Thyroid gland (tissue), 4 donors: ENCODE data around the gene MYL1. TPM values are rescaled to one million over a fixed set of nuclear protein-coding genes. Genes with fewer than 3 reads are reported as not detected.

Experiments
- DNase-seq, 2 donors: peaks; one replicate each; pipeline ENCODE4 v3.0.0-alpha.2; 2019
- H3K27ac ChIP-seq, 3 donors: fragments of 200-600 bp; sonication (generic); 1 replicate in 2 of 3; 2 replicates in 1 of 3; pipeline ENCODE4 v1.5.1; 2016 to 2019; ENCODE audit warnings: mild to moderate bottlenecking in 1 of 3, moderate library complexity in 1 of 3
- H3K27me3 ChIP-seq: fragments of 200-600 bp; sonication (generic); one replicate; pipeline ENCODE4 v1.5.1; 2019
- H3K36me3 ChIP-seq, 2 donors: fragments of 200-600 bp; sonication (generic); one replicate each; pipeline ENCODE4 v1.5.1; 2016 to 2019
- H3K4me1 ChIP-seq, 2 donors: fragments of 200-600 bp; sonication (generic); one replicate each; pipeline ENCODE4 v1.5.1; 2017 to 2019
- H3K4me3 ChIP-seq, 3 donors: fragments of 200-600 bp; sonication (generic); replicated peaks in 1 of 3; 1 replicate in 2 of 3; 2 replicates in 1 of 3; pipeline ENCODE4 v1.5.1; 2016; ENCODE audit warnings: mild to moderate bottlenecking in 1 of 3
- H3K9me3 ChIP-seq: fragments of 200-600 bp; sonication (generic); one replicate; pipeline ENCODE4 v1.5.1; 2017
- CTCF ChIP-seq, 6 experiments: fragments of 200-600 bp in 3 of 6; fragments of 450-650 bp in 3 of 6; sonication (generic) in 3 of 6; IDR thresholded peaks; one replicate each; pipeline ENCODE4 v1.5.1; 2016 to 2019; ENCODE audit warnings: antibody characterized with exemption in 6 of 6, mild to moderate bottlenecking in 2 of 6, inconsistent platforms in 1 of 6, moderate library complexity in 1 of 6
- POLR2A ChIP-seq, 2 donors: fragments of 450-650 bp; IDR thresholded peaks; one replicate each; pipeline ENCODE4 v1.6.1; 2017; ENCODE audit warnings: antibody characterized with exemption in 2 of 2, mild to moderate bottlenecking in 2 of 2, moderate library complexity in 1 of 2
- WGBS, 2 donors: methylation state at CpG; one replicate each; pipeline ENCODE4 v1.1.5; 2017; 5-methylcytosine and 5-hydroxymethylcytosine counted together
- intact Hi-C: fragments of 100-400 bp; cut with DNase I; formaldehyde crosslinking; loops from one replicate; pipeline ENCODE4 v1.15.1; 2023
- small RNA-seq: library from RNA; depleted of rRNA; stranded (forward); fragments of <200 nt; gene quantifications from one replicate; pipeline ENCODE3, GENCODE V24; 2016
- total RNA-seq, 4 donors: library from RNA; depleted of rRNA; stranded (reverse); fragments of >200 nt; gene quantifications; one replicate each; pipeline ENCODE4 v1.2.3, GENCODE V29; 2016

Gene MYL1
- total RNA-seq, 4 donors from 2014 or later, result not detected

- H3K27me3 ChIP-seq, result no peaks in the 10 kb centered on the region
- WGBS, 2 donors, result 77 to 83% methylated on average over 2 of the region's 2 CpGs
- H3K4me1 ChIP-seq, result no peaks in the 10 kb centered on the region
- DNase-seq, result no peak
- H3K9me3 ChIP-seq, result no peaks in the 10 kb centered on the region
- no peaks in the 10 kb centered on the region for H3K36me3 ChIP-seq
- TF ChIP-seq CTCF (IDR thresholded peaks at IDR 0.05) (no peak), POLR2A (IDR thresholded peaks at IDR 0.05) (no peak)
- H3K4me3 ChIP-seq, result no peak overlapping the region
- intact Hi-C loops, result no loop called here
- no peak overlapping the region for H3K27ac ChIP-seq
Observed at GRCh38 chr2:210262036-210262435, 52.9 kb downstream of the MYL1 start.

GRCh38 chr2:210259687-210260086 lies 55.3 kb downstream of the MYL1 start:
- no peak for DNase-seq
- Histone ChIP-seq H3K9me3 (no peaks in the 10 kb centered on the region), H3K27me3 (no peaks in the 10 kb centered on the region), H3K4me3 (no peak overlapping the region), H3K4me1 (no peaks in the 10 kb centered on the region), H3K27ac (no peak overlapping the region), H3K36me3 (no peaks in the 10 kb centered on the region)
- intact Hi-C loops, result no loop called here
- no peak for TF ChIP-seq POLR2A (IDR thresholded peaks at IDR 0.05)
- TF ChIP-seq CTCF (IDR thresholded peaks at IDR 0.05), result no peak

- intact Hi-C loops, result no loop called here
- Histone ChIP-seq H3K27me3 (no peaks in the 10 kb centered on the region), H3K36me3 (no peaks in the 10 kb centered on the region), H3K9me3 (no peaks in the 10 kb centered on the region), H3K27ac (peak overlapping the region in 1 of 3 donors; percentile 32), H3K4me1 (peaks cover 2 to 3% of the 10 kb centered on the region in 2 donors), H3K4me3 (no peak overlapping the region)
- peak; percentile 63 to 80 for DNase-seq
- 40 to 47% methylated on average over 7 of the region's 7 CpGs for WGBS, 2 donors
- TF ChIP-seq POLR2A (IDR thresholded peaks at IDR 0.05) (no peak), CTCF (IDR thresholded peaks at IDR 0.05) (no peak)
Observed at GRCh38 chr2:210252699-210253606, 62.0 kb downstream of the MYL1 start.

- no peaks in the 10 kb centered on the region for H3K9me3 ChIP-seq
- 36 to 54% methylated on average over 1 of the region's 1 CpG for WGBS, 2 donors
- no peak for TF ChIP-seq POLR2A (IDR thresholded peaks at IDR 0.05)
- TF ChIP-seq CTCF (IDR thresholded peaks at IDR 0.05), result no peak
- H3K4me3 ChIP-seq, result no peak overlapping the region
- H3K36me3 ChIP-seq, result no peaks in the 10 kb centered on the region
- intact Hi-C loops, result no loop called here
- no peak overlapping the region for H3K27ac ChIP-seq
- H3K27me3 ChIP-seq, result no peaks in the 10 kb centered on the region
- no peak for DNase-seq
- H3K4me1 ChIP-seq, result peaks cover 2 to 3% of the 10 kb centered on the region in 2 donors
Observed at GRCh38 chr2:210250622-210251021, 64.4 kb downstream of the MYL1 start.

Small RNA genes within 50 kb of the gene (small RNA-seq; reads per million reads assigned to genes)
- not detected for gene RF00019

Other genes with a start within 250 kb of the MYL1 start
- 100 to 1,000 TPM in 2 of 4 donors, 10 to 100 TPM in 2; 75.8 to 154 (median 96.9) TPM for gene KANSL1L, start 143.8 kb downstream of the MYL1 start, total RNA-seq
- gene ACADL, start 89.7 kb downstream of the MYL1 start, total RNA-seq, result 100 to 1,000 TPM in 2 of 4 donors, 10 to 100 TPM in 2; 72.7 to 133 (median 111) TPM
- 10 to 100 TPM; 30.7 to 33.2 (median 32.0) TPM for gene LANCL1, start 161.6 kb upstream of the MYL1 start, total RNA-seq
- 10 to 100 TPM in 2 of 4 donors, 1 to 10 TPM in 2; 3.9 to 14.9 (median 10.1) TPM for gene CPS1, start 241.4 kb upstream of the MYL1 start, total RNA-seq